WTC11 (cell line): ENCODE results near the gene PXDC1. TPM values are rescaled to one million over a fixed set of nuclear protein-coding genes. Genes with fewer than 3 reads are reported as not detected.

Experiments
- ATAC-seq: fragments of 200-7000 bp; cut with Tn5 transposase; 2 replicates; pipeline ENCODE4 v1.10.0; 2021; ENCODE audit warnings: mild to moderate bottlenecking, moderate library complexity
- CTCF ChIA-PET: fragments of 300-600 bp; sonication (Branson Sonifier 250); formaldehyde crosslinking; loops from one replicate; lab custom pipeline; 2021; ENCODE audit warnings: antibody characterized with exemption; lab: Charles Lee
- POLR2A ChIA-PET: fragments of 350-600 bp; sonication (Branson Sonifier 250); formaldehyde crosslinking; loops from one replicate; lab custom pipeline; 2021; ENCODE audit warnings: antibody characterized with exemption; lab: Charles Lee
- DNase-seq: peaks from one replicate; pipeline ENCODE4 v3.0.0; 2021; ENCODE audit warnings: low spot score
- H3K27ac Mint-ChIP-seq: 2 replicates; pipeline ENCODE4 v1.8.0; 2021; ENCODE audit warnings: mixed read lengths
- H3K27me3 Mint-ChIP-seq: 2 replicates; pipeline ENCODE4 v1.8.0; 2021; ENCODE audit warnings: low read depth, mild to moderate bottlenecking, moderate library complexity, mixed read lengths
- H3K36me3 Mint-ChIP-seq: 2 replicates; pipeline ENCODE4 v1.8.0; 2021; ENCODE audit warnings: mixed read lengths
- H3K4me1 Mint-ChIP-seq: 2 replicates; pipeline ENCODE4 v1.8.0; 2022; ENCODE audit warnings: mixed read lengths
- H3K4me3 Mint-ChIP-seq: 2 replicates; pipeline ENCODE4 v1.8.0; 2021; ENCODE audit warnings: mild to moderate bottlenecking, moderate library complexity, mixed read lengths
- H3K9me3 Mint-ChIP-seq: 2 replicates; pipeline ENCODE4 v1.8.0; 2021; ENCODE audit warnings: mixed read lengths
- E2F4 ChIP-seq: sonication (generic); formaldehyde crosslinking; IDR thresholded peaks from 2 replicates; pipeline ENCODE4 v1.8.1; 2022; ENCODE audit warnings: low read depth, mild to moderate bottlenecking, moderate library complexity, missing genetic modification reagents, borderline replicate concordance
- FOXP1 ChIP-seq: sonication (generic); formaldehyde crosslinking; IDR thresholded peaks from 2 replicates; pipeline ENCODE4 v1.8.0; 2022; ENCODE audit warnings: missing genetic modification reagents, mild to moderate bottlenecking, moderate library complexity, borderline replicate concordance
- GRHL2 ChIP-seq: fragments of 250-450 bp; sonication (Bioruptor Pico); IDR thresholded peaks from 2 replicates; pipeline ENCODE4 v1.8.0; 2022; ENCODE audit warnings: mild to moderate bottlenecking, moderate library complexity; ENCODE audit not compliant: insufficient replicate concordance, severe bottlenecking
- IRF2 ChIP-seq: sonication (generic); formaldehyde crosslinking; IDR thresholded peaks from 2 replicates; pipeline ENCODE4 v1.8.0; 2022; ENCODE audit warnings: low read depth, missing genetic modification reagents, borderline replicate concordance
- KAT7 ChIP-seq: sonication (generic); formaldehyde crosslinking; IDR thresholded peaks from 2 replicates; pipeline ENCODE4 v1.8.1; 2023; ENCODE audit warnings: missing genetic modification reagents, mild to moderate bottlenecking, borderline replicate concordance
- MAX ChIP-seq: sonication (generic); formaldehyde crosslinking; IDR thresholded peaks from 2 replicates; pipeline ENCODE4 v1.8.0; 2022; ENCODE audit warnings: mild to moderate bottlenecking, missing genetic modification reagents
- MLX ChIP-seq: sonication (generic); formaldehyde crosslinking; IDR thresholded peaks from 2 replicates; pipeline ENCODE4 v1.8.1; 2023; ENCODE audit warnings: mild to moderate bottlenecking, missing genetic modification reagents, moderate library complexity
- NR1H2 ChIP-seq: sonication (generic); formaldehyde crosslinking; IDR thresholded peaks from 2 replicates; pipeline ENCODE4 v1.9.0; 2021; ENCODE audit warnings: mild to moderate bottlenecking, moderate library complexity, missing genetic modification reagents
- RORB ChIP-seq: fragments of 250-450 bp; sonication (Bioruptor Pico); IDR thresholded peaks from 2 replicates; pipeline ENCODE4 v1.9.0; 2021; ENCODE audit warnings: mild to moderate bottlenecking
- TCF7 ChIP-seq: sonication (generic); formaldehyde crosslinking; IDR thresholded peaks from 2 replicates; pipeline ENCODE4 v1.8.0; 2022; ENCODE audit warnings: mild to moderate bottlenecking, low read depth, missing genetic modification reagents, moderate library complexity
- TP53 ChIP-seq: sonication (generic); formaldehyde crosslinking; IDR thresholded peaks from 2 replicates; pipeline ENCODE4 v1.8.1; 2023; ENCODE audit warnings: mild to moderate bottlenecking, missing genetic modification reagents
- ZNF121 ChIP-seq: sonication (generic); formaldehyde crosslinking; IDR thresholded peaks from 2 replicates; pipeline ENCODE4 v1.8.0; 2023; ENCODE audit warnings: missing genetic modification reagents
- ZNF219 ChIP-seq: sonication (generic); formaldehyde crosslinking; IDR thresholded peaks from 2 replicates; pipeline ENCODE4 v1.8.0; 2023; ENCODE audit warnings: missing genetic modification reagents, mild to moderate bottlenecking, borderline replicate concordance
- ZNF263 ChIP-seq: sonication (generic); formaldehyde crosslinking; IDR thresholded peaks from 2 replicates; pipeline ENCODE4 v1.8.1; 2022; ENCODE audit warnings: low read depth, mild to moderate bottlenecking, moderate library complexity, missing genetic modification reagents
- ZNF416 ChIP-seq: fragments of 250-450 bp; sonication (Bioruptor Pico); IDR thresholded peaks from 2 replicates; pipeline ENCODE4 v1.9.0; 2021; ENCODE audit warnings: mild to moderate bottlenecking, inconsistent platforms
- ZNF425 ChIP-seq: fragments of 250-450 bp; sonication (Bioruptor Pico); conservative IDR thresholded peaks from 2 replicates; pipeline ENCODE4 v1.9.0; 2021; ENCODE audit warnings: mild to moderate bottlenecking
- total RNA-seq: library from RNA; stranded (reverse); gene quantifications from 3 replicates; pipeline ENCODE4 v1.2.3, GENCODE V29; 2021
- TF ChIP-seq, protein P1 (sequence below): sonication (generic); formaldehyde crosslinking; IDR thresholded peaks from 2 replicates; pipeline ENCODE4 v1.8.0; 2022; ENCODE audit warnings: mild to moderate bottlenecking, missing genetic modification reagents
- TF ChIP-seq, protein P2 (sequence below): sonication (generic); formaldehyde crosslinking; IDR thresholded peaks from 2 replicates; pipeline ENCODE4 v1.8.1; 2023; ENCODE audit warnings: mild to moderate bottlenecking, missing genetic modification reagents, borderline replicate concordance

PXDC1 gene
- total RNA-seq, 1 experiment from 2014 or later = 3.3 TPM

GRCh38 chr6:3707024-3707423 lies 44.5 kb downstream of the PXDC1 start:
- ChIA-PET CTCF (interaction anchor here (0.7 kb wide), 1 partner anchor 8 kb away, joined by 3 read pairs; no protein-coding TSS in a partner anchor), POLR2A (no interaction called here)
- DNase-seq (no peak), ATAC-seq (no peak)
- H3K4me1 Mint-ChIP-seq = no peaks in the 10 kb centered on the region
- no peak overlapping the region for H3K4me3 Mint-ChIP-seq
- peaks cover 19% of the 10 kb centered on the region; the same call in 1 of the 2 replicates for H3K36me3 Mint-ChIP-seq
- TF ChIP-seq TCF7 (CRISPR knock-in tag) (no peak), KAT7 (CRISPR knock-in tag) (no peak), ZNF425 (CRISPR knock-in tag) (no peak), RORB (no peak), E2F4 (CRISPR knock-in tag) (no peak), FOXP1 (CRISPR knock-in tag) (no peak), MAX (CRISPR knock-in tag) (no peak), ZNF416 (CRISPR knock-in tag) (no peak), ZNF121 (no peak), NR1H2 (CRISPR knock-in tag) (no peak), ZNF219 (CRISPR knock-in tag) (no peak), TP53 (no peak), GRHL2 (no peak), IRF2 (no peak), MLX (CRISPR knock-in tag) (no peak), ZNF263 (CRISPR knock-in tag) (no peak)
- TF ChIP-seq, protein P1, sequence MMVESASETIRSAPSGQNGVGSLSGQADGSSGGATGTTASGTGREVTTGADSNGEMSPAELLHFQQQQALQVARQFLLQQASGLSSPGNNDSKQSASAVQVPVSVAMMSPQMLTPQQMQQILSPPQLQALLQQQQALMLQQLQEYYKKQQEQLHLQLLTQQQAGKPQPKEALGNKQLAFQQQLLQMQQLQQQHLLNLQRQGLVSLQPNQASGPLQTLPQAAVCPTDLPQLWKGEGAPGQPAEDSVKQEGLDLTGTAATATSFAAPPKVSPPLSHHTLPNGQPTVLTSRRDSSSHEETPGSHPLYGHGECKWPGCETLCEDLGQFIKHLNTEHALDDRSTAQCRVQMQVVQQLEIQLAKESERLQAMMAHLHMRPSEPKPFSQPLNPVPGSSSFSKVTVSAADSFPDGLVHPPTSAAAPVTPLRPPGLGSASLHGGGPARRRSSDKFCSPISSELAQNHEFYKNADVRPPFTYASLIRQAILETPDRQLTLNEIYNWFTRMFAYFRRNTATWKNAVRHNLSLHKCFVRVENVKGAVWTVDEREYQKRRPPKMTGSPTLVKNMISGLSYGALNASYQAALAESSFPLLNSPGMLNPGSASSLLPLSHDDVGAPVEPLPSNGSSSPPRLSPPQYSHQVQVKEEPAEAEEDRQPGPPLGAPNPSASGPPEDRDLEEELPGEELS (CRISPR knock-in tag) = no peak
- TF ChIP-seq, protein P2, sequence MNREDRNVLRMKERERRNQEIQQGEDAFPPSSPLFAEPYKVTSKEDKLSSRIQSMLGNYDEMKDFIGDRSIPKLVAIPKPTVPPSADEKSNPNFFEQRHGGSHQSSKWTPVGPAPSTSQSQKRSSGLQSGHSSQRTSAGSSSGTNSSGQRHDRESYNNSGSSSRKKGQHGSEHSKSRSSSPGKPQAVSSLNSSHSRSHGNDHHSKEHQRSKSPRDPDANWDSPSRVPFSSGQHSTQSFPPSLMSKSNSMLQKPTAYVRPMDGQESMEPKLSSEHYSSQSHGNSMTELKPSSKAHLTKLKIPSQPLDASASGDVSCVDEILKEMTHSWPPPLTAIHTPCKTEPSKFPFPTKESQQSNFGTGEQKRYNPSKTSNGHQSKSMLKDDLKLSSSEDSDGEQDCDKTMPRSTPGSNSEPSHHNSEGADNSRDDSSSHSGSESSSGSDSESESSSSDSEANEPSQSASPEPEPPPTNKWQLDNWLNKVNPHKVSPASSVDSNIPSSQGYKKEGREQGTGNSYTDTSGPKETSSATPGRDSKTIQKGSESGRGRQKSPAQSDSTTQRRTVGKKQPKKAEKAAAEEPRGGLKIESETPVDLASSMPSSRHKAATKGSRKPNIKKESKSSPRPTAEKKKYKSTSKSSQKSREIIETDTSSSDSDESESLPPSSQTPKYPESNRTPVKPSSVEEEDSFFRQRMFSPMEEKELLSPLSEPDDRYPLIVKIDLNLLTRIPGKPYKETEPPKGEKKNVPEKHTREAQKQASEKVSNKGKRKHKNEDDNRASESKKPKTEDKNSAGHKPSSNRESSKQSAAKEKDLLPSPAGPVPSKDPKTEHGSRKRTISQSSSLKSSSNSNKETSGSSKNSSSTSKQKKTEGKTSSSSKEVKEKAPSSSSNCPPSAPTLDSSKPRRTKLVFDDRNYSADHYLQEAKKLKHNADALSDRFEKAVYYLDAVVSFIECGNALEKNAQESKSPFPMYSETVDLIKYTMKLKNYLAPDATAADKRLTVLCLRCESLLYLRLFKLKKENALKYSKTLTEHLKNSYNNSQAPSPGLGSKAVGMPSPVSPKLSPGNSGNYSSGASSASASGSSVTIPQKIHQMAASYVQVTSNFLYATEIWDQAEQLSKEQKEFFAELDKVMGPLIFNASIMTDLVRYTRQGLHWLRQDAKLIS (CRISPR knock-in tag) = no peak
- H3K27ac Mint-ChIP-seq = no peak overlapping the region
- H3K27me3 Mint-ChIP-seq = peaks cover 20% of the 10 kb centered on the region
- H3K9me3 Mint-ChIP-seq = peaks cover 29% of the 10 kb centered on the region
